Activated CD4-positive, alpha-beta T cell treated with anti-CD3 and anti-CD28 coated beads for 1 hour (primary cell): ENCODE data around the gene UBR4.
"Not testable (repeated sequence)": the region's sequence is repeated elsewhere in the genome, so short reads cannot be mapped to it uniquely, and the experiment has no call there.

Experiments used
- DNase-seq: peaks from one replicate; pipeline ENCODE4 v3.0.0-alpha.2; 2020

The UBR4 gene

GRCh38 chr1:19186001-19186400 is 24.1 kb downstream of the UBR4 start:
- DNase-seq = no peak

DNA sequence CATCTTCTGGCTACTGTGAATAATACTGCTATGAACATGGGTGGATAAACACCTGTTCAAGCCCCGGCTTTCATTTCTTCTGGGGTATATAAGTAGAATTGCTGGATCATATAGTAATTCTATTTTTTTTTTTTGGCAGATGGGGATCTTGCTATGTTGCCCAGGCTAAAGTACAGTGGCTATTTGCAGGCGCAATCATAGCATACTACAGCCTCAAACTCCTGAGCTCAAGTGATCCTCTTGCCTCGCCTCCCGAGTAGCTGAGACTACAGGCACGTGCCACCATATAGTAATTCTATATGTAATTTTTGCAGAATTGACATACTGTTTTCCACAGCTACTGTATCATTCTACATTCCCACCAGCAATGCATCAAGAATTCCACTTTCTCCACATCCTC is 27.8 kb downstream of the UBR4 start:
- no peak for DNase-seq

DNA sequence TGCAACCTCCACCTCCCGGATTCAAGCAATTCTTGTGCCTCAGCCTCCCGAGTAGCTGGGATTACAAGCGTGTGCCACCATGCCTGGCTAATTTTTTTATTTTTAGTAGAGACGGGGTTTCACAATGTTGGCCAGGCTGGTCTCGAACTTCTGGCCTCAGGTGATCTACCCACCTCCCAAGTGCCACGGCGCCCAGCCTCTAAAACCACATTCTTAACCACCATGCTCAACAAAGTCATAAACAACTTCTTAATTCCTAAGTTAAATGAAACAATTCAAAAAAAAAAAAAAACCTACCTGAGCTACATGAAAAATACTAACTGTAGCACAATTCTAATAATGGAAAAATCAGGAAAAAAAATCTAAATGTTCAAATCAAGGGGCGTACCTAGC is 29.8 kb downstream of the UBR4 start:
- DNase-seq = not testable (repeated sequence)

GRCh38 chr1:19179597-19180264 is 30.3 kb downstream of the UBR4 start:
- DNase-seq = no peak

DNA sequence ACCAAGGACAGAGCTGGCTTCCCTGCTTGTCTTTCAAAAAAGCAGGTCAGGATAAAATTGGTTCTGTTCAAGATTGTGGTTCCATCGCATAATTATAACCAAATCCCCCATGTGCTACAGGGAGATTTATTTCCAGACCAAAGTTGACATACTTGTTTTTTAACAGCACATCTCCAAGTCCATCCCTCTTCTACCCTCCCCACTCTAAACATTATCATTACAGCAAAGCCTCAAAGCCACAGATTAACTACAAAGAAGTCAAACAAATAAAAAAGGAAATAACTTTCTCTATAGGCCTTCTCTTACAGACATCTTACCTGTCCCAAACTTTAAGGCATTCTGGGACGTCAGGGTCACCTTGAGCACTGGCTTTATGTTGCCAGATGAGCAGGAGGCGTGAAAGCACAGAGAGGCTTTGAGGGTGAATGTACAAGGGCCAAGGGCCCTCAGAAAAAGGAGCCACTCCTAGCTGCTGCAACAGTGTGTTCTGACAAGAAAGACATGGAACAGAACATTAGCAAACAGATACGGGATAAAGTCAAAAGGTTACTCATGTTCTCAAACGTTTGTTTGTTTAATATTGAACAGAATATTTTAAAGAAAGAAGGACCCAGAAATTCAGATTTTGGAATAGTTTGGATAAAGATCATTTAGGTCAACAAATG is 31.2 kb downstream of the UBR4 start:
- DNase-seq = no peak

GRCh38 chr1:19177811-19178210 is 32.3 kb downstream of the UBR4 start:
- DNase-seq = no peak

GRCh38 chr1:19169642-19170041 is 40.4 kb downstream of the UBR4 start:
- DNase-seq = no peak

DNA sequence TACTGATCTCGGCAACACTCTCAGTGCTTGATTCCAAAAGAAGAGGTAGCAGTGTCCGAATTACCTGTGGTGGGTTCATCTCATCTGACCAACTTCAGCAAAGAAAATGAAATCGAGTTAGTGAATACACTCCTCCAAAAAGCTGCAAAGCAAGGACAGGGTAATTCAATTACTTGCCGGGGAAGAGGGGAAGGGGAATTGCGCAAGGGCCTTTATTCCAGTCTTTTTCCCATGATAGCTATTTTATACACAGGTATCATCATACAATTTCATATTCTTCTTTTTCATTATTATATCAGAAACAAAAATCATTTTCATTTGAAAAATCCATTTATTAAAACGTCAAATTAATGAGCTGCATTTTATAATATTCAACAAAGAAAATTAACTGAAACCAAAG is 42.9 kb downstream of the UBR4 start:
- DNase-seq = no peak

DNA sequence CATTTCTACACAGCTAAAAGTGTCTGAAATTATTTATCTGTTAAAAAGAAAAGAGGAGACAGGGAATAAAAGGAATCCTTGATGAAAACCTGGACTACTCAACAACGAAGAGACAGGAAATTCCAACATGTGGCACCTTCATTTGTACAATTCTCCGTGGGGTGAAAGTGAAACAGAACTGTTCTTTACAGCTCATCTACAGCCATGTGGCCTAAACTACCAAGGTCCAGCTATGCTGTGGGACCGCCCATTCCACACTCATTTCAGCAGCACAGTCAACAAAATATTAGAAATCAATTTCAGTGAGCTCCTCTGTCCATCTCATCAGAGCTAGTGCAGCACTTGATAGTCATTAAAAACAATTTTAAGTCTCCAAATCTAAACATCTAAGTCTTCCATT is 44.0 kb downstream of the UBR4 start:
- DNase-seq = no peak

- no peak for DNase-seq
Measured at GRCh38 chr1:19165501-19165900, 44.6 kb downstream of the UBR4 start.

DNA sequence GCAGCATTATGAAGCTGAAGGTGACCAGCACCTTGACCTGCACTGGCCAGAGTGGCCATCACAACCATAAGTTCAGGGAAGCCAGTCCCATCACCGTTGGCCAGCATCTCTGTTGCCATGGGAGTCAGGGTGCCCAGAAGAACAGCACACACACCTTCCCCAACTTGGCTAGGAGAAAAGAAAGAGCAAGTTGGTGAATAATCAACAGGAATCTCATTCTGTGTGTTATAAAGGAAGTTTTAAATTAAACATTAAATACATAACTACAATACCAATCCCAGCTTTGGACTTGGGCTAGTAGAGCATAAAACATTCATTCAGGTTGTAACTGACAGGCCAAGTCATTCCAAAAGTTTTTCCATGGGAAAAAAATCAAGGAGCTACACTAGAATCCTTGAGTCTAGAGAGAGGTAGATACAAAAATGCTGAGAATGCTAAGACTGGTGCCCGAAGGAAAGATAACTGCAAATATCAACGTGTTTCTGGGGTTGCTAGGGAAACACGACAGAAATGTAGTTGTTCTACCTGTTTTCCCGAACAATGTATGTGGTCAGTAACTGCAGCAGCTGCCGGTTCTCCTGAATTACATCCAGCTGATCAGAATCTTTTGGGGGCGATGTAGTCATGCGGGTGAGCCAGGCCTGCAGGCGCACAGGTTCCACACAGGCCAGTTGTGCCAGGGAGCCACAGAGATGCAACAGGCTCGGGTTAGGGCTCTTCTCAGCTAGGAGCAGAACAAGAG is 45.6 kb downstream of the UBR4 start:
- no peak for DNase-seq

DNA sequence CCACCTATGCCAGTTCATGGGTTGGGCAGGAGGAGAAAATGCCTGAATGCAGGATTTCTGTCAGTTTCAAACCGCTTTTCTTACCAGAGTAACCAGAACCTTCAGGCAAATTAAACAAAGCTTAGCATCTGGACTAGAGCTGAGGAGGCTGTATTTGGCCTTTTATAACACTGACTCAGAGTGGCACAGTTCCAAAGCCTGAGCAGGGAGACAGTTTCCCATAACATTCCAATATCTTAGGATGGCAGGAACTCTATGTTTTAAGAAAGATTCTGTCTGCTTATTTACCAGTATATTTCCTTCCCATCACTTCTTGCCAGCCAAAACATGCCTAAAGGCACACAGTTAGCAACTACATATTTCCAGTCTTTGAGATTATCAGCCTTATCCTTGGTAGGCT is 46.8 kb downstream of the UBR4 start:
- no peak for DNase-seq

DNA sequence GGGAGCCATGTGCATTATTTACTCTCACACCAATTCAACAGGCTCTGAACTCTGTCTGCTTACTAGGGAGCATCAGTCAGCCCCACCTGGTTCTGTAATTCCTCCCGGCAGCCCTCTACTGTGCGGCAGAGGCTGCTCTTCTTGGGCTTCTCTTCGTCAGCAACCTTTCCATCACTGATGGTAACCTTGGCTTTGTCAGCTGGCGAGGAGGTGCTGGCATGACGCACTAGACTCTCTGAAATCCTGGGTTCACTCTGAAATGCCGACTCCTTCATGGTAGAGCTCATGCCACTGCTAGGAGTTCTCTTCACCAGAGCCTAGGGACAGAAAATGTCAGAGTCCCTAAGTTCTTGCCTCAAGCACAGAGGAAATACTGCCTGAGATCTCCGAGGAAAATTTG is 49.2 kb downstream of the UBR4 start:
- no peak for DNase-seq

DNA sequence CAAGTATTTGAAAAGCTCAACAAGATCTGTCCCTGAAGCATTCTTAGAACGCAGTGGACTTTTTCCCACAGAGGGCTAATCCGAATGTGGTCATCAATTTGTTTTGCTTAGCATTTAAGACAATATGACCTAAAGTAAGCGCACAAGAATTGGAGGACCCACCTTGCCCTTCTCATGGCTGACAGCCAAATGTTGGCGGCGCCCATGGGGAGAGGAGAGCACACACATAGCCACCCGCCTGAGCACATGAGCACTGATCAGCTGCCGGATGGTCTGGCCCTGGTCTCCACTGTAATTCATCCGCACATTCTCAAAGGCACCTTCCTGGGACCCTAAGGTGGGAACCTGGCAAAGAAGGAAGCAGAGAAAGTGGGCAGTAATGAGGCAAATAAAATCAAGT is 52.4 kb downstream of the UBR4 start:
- DNase-seq = no peak

- no peak for DNase-seq
Measured at GRCh38 chr1:19156676-19157075, 53.4 kb downstream of the UBR4 start.

DNA sequence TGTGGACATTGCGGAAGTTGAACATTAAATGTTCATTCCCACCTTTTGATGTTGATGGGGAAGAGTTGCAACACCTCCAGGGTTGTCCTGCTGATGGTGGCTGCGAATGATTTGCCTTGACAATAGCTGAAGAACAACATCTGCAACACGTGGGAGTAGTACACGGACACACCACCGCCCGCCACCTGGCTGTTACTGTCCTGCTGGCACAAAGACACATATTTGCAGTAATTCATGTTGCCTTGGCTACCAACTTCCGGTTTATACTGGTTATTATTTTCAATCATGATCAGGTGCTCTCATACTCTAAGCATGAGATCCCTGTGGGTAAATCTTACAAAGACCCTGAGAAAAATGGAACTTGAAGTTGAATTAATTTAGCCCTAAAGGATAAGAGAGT is 55.2 kb downstream of the UBR4 start:
- no peak for DNase-seq

- DNase-seq = no peak
Measured at GRCh38 chr1:19153169-19153568, 56.9 kb downstream of the UBR4 start.

- no peak for DNase-seq
Measured at GRCh38 chr1:19151537-19151936, 58.5 kb downstream of the UBR4 start.

DNA sequence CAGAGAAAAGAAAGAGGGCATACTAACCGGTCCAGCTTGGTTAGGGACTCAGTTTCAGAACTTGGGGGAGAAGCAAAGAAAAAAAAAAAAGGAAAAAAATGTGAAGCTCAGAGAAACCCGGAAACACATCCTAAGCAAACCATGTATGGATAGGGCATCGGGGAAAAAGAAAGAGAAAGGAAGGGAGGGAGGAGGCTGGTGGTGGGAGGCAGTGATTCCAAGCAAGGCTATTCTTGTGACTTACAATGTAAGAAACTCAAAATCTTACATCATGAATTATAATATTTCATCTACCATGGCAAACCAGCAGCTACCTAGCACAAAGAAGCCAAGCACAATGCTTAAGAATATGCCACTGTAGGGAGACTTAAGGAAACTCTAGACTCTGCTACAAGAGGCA is 60.3 kb downstream of the UBR4 start:
- DNase-seq = no peak

GRCh38 chr1:19140465-19140864 is 69.6 kb downstream of the UBR4 start:
- no peak for DNase-seq

DNA sequence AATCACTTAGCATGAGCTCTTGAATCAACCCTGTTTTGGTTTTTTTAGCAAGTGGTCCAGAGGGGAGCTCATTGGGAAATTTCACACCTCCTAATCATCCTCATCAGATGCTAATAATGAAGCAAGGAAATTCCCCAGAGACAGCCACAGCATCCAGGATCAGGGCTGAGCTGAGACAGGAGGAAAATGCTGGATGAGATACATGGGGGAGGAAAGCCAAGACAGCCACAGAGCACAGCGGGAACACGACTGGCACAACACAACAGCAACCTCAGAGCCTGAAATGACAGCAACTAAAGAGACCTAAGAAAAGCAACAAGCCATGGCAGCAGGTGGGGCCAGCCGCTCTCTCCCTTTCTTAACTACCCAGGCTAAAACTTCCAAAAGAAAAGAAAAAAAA is 70.4 kb downstream of the UBR4 start:
- no peak for DNase-seq

- DNase-seq = no peak
Measured at GRCh38 chr1:19138958-19139581, 71.0 kb downstream of the UBR4 start.

DNA sequence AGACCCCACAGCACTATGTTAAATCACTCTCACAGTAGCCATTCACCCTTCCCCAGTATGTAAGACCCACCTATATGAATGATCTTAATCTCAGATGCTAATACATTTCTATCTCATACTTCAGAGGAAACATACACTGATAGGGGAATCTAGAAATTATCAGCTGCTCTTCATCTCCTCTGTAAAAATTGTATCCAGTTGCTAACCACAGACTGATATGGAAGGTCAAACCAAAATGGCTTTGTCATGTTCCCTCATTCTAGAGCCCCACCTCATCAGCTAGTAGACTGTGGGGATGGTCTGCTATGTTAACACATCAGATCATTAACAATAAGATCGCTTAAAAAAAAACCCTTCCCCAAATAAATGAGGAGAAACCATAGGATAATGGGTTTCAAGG is 71.7 kb downstream of the UBR4 start:
- DNase-seq = no peak

GRCh38 chr1:19137158-19137557 is 72.9 kb downstream of the UBR4 start:
- no peak for DNase-seq
